B cell (primary cell): ENCODE data around the gene WDR7. TPM values are rescaled to one million over a fixed set of nuclear protein-coding genes. Genes with fewer than 3 reads are reported as not detected.

Experiments
- ATAC-seq: fragments of 200-7000 bp; cut with Tn5 transposase; one replicate; pipeline ENCODE4 v1.10.0; 2021; ENCODE audit warnings: low read depth, mild to moderate bottlenecking, moderate number of reproducible peaks, moderate library complexity
- CTCF ChIA-PET: fragments of 350-600 bp; sonication (Branson Sonifier 250); formaldehyde crosslinking; loops from one replicate; lab custom pipeline; 2021; ENCODE audit warnings: antibody characterized with exemption, inconsistent platforms; lab: Charles Lee
- POLR2A ChIA-PET: fragments of 350-600 bp; sonication (Branson Sonifier 250); formaldehyde crosslinking; loops from one replicate; lab custom pipeline; 2021; ENCODE audit warnings: antibody characterized with exemption; lab: Charles Lee
- DNase-seq: peaks from one replicate; pipeline ENCODE4 v3.0.0; 2013
- H2AFZ ChIP-seq: 2 replicates; pipeline ENCODE4 v1.6.1; 2012; ENCODE audit warnings: mild to moderate bottlenecking, low read depth, low read length; ENCODE audit not compliant: insufficient read depth, poor library complexity, severe bottlenecking
- H3K27ac ChIP-seq, 2 donors: 1 replicate in 1 of 2; 2 replicates in 1 of 2; pipeline ENCODE4 v1.5.1; 2012 to 2013; ENCODE audit warnings: low read length in 2 of 2, mild to moderate bottlenecking in 2 of 2, moderate library complexity in 1 of 2
- H3K27me3 ChIP-seq, 4 experiments: fragments of 200-600 bp in 1 of 4; sonication (generic) in 1 of 4; replicated peaks in 1 of 4; 1 replicate in 2 of 4; 2 replicates in 2 of 4; pipeline versions ENCODE4 v1.6.1 to v1.7.0; 2013 to 2016; ENCODE audit warnings: low read length in 3 of 4, mild to moderate bottlenecking in 2 of 4, mixed read lengths in 1 of 4, moderate library complexity in 1 of 4; ENCODE audit not compliant: insufficient read depth in 4 of 4, control insufficient read depth in 3 of 4; ENCODE audit errors: control extremely low read depth in 1 of 4
- H3K36me3 ChIP-seq, 2 experiments: replicated peaks in 1 of 2; 1 replicate in 1 of 2; 2 replicates in 1 of 2; pipeline versions ENCODE4 v1.6.1 to v1.7.1; 2013; ENCODE audit warnings: low read length in 1 of 2; ENCODE audit not compliant: insufficient read depth in 2 of 2, control insufficient read depth in 1 of 2; ENCODE audit errors: control extremely low read depth in 1 of 2, extremely low read depth in 1 of 2
- H3K4me1 ChIP-seq, 2 donors: fragments of 200-600 bp in 1 of 2; sonication (generic) in 1 of 2; 1 replicate in 1 of 2; 2 replicates in 1 of 2; pipeline versions ENCODE4 v1.5.1 to v1.6.1; 2013 to 2017; ENCODE audit warnings: low read length in 2 of 2; ENCODE audit not compliant: control insufficient read depth in 2 of 2, insufficient read depth in 2 of 2
- H3K4me2 ChIP-seq: replicated peaks from 2 replicates; pipeline ENCODE3; 2012; ENCODE audit warnings: mild to moderate bottlenecking, low read depth, low read length; ENCODE audit not compliant: poor library complexity, severe bottlenecking
- H3K4me3 ChIP-seq, 5 experiments: fragments of 200-600 bp in 1 of 5; sonication (generic) in 1 of 5; 1 replicate in 3 of 5; 2 replicates in 2 of 5; pipeline versions ENCODE4 v1.5.1 to v1.7.0; 2011 to 2016; ENCODE audit warnings: low read length in 4 of 5, mild to moderate bottlenecking in 4 of 5, low read depth in 2 of 5, control low read depth in 1 of 5, moderate library complexity in 1 of 5; ENCODE audit not compliant: insufficient read depth in 1 of 5; ENCODE audit errors: control extremely low read depth in 1 of 5, extremely low read depth in 1 of 5
- H3K79me2 ChIP-seq: fragments of 200-600 bp; sonication (generic); one replicate; pipeline ENCODE4 v1.6.0; 2016; ENCODE audit warnings: low read length; ENCODE audit not compliant: control insufficient read depth, insufficient read depth
- H3K9ac ChIP-seq: fragments of 200-600 bp; sonication (generic); 2 replicates; pipeline ENCODE4 v1.6.1; 2017; ENCODE audit warnings: mild to moderate bottlenecking, low read length, moderate library complexity
- H3K9me3 ChIP-seq, 3 donors: one replicate each; pipeline versions ENCODE4 v1.6.1 to v1.7.1; 2013; ENCODE audit warnings: low read length in 2 of 3; ENCODE audit not compliant: control insufficient read depth in 2 of 3, insufficient read depth in 1 of 3; ENCODE audit errors: control extremely low read depth in 1 of 3
- H4K20me1 ChIP-seq: 2 replicates; pipeline ENCODE4 v1.6.0; 2012; ENCODE audit warnings: mild to moderate bottlenecking, low read length; ENCODE audit not compliant: insufficient read depth, control insufficient read depth, poor library complexity, severe bottlenecking
- H3K27ac Mint-ChIP-seq: one replicate; pipeline ENCODE4 v1.8.0; 2021; ENCODE audit warnings: mixed read lengths
- H3K27me3 Mint-ChIP-seq: one replicate; pipeline ENCODE4 v1.8.0; 2021; ENCODE audit warnings: mixed read lengths
- H3K4me1 Mint-ChIP-seq: one replicate; pipeline ENCODE4 v1.8.0; 2021; ENCODE audit warnings: mixed read lengths
- H3K4me3 Mint-ChIP-seq: one replicate; pipeline ENCODE4 v1.8.0; 2021; ENCODE audit warnings: mixed read lengths
- H3K9me3 Mint-ChIP-seq: one replicate; pipeline ENCODE4 v1.8.0; 2022; ENCODE audit warnings: mixed read lengths; ENCODE audit not compliant: insufficient read depth
- EZH2 ChIP-seq: IDR thresholded peaks from 2 replicates; pipeline ENCODE4 v1.6.1; 2012; ENCODE audit warnings: borderline replicate concordance, low read depth, mild to moderate bottlenecking, moderate library complexity, low read length; ENCODE audit not compliant: insufficient read depth, poor library complexity, severe bottlenecking
- WGBS: methylation state at CpG from one replicate; pipeline ENCODE4 v1.1.5; 2013; ENCODE audit warnings: missing lambda C conversion rate; ENCODE audit not compliant: insufficient coverage; 5-methylcytosine and 5-hydroxymethylcytosine counted together
- intact Hi-C: fragments of 100-400 bp; cut with micrococcal nuclease; formaldehyde crosslinking; loops from one replicate; pipeline ENCODE4 v1.10.0; 2022
- polyA plus RNA-seq: library from polyadenylated mRNA; depleted of rRNA; stranded (reverse); fragments of >200 nt; gene quantifications from 2 replicates; pipeline ENCODE4 v1.2.3, GENCODE V29; 2012
- total RNA-seq, 2 donors: library from RNA; stranded (reverse); fragments of 120-200 nt in 1 of 2; gene quantifications; 1 replicate in 1 of 2; 2 replicates in 1 of 2; pipeline versions ENCODE4 v1.2.3 to v1.2.4, GENCODE V29; 2013 to 2022
- TF ChIP-seq, protein P1 (sequence below): fragments of 200-600 bp; IDR thresholded peaks from one replicate; pipeline ENCODE4 v1.8.0; 2022; ENCODE audit warnings: antibody characterized with exemption, mild to moderate bottlenecking

WDR7 gene
- total and polyA plus RNA-seq, 2 donors (not counting 1 experiment from before 2014, with no cell fraction given): 5.5 to 45.0 TPM

DNA sequence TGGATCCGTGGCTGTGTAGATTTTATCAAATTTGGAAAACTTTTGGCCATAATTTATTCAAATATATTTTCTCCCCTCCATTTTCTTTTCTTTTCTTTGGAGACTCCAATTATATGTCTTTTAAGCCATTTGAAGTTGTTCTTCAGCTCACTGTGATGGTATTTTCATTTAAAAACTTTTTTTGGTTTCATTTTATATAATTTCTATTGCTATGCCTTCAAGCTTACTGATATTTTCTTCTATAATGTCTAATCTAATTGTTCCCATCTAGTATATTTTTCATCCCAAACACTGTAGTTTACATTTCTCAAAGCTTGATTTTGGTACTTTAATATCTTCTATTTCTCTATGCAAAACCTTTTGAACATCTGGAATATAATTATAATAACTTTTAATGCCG lies 72.5 kb downstream of the WDR7 start:
- no peak for TF ChIP-seq EZH2
- TF ChIP-seq, protein P1, sequence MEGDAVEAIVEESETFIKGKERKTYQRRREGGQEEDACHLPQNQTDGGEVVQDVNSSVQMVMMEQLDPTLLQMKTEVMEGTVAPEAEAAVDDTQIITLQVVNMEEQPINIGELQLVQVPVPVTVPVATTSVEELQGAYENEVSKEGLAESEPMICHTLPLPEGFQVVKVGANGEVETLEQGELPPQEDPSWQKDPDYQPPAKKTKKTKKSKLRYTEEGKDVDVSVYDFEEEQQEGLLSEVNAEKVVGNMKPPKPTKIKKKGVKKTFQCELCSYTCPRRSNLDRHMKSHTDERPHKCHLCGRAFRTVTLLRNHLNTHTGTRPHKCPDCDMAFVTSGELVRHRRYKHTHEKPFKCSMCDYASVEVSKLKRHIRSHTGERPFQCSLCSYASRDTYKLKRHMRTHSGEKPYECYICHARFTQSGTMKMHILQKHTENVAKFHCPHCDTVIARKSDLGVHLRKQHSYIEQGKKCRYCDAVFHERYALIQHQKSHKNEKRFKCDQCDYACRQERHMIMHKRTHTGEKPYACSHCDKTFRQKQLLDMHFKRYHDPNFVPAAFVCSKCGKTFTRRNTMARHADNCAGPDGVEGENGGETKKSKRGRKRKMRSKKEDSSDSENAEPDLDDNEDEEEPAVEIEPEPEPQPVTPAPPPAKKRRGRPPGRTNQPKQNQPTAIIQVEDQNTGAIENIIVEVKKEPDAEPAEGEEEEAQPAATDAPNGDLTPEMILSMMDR: no peak
- intact Hi-C loops: no loop called here
- no peak overlapping the region for H3K27ac Mint-ChIP-seq
- H3K36me3 ChIP-seq: peaks cover 4 to 9% of the 10 kb centered on the region in 2 experiments
- H3K27me3 ChIP-seq: no peaks in the 10 kb centered on the region
- no peaks in the 10 kb centered on the region for H3K4me1 ChIP-seq
- no peak overlapping the region for H3K4me2 ChIP-seq
- no peak for DNase-seq
- CTCF ChIA-PET: no interaction called here
- H3K4me3 Mint-ChIP-seq: no peak overlapping the region
- H4K20me1 ChIP-seq: no peaks in the 10 kb centered on the region
- ATAC-seq: no peak
- POLR2A ChIA-PET: no interaction called here
- no peaks in the 10 kb centered on the region for H3K4me1 Mint-ChIP-seq
- no peak overlapping the region for H3K27ac ChIP-seq
- peaks cover 0 to 4% (median 1%) of the 10 kb centered on the region in 3 donors for H3K9me3 ChIP-seq
- WGBS: no CpG with 5 or more reads among the region's 2 CpGs
- H3K27me3 Mint-ChIP-seq: no peaks in the 10 kb centered on the region
- H3K4me3 ChIP-seq: no peak overlapping the region
- no peaks in the 10 kb centered on the region for H3K79me2 ChIP-seq
- no peaks in the 10 kb centered on the region for H3K9me3 Mint-ChIP-seq
- no peak overlapping the region for H2AFZ ChIP-seq
- H3K9ac ChIP-seq: no peak overlapping the region

DNA sequence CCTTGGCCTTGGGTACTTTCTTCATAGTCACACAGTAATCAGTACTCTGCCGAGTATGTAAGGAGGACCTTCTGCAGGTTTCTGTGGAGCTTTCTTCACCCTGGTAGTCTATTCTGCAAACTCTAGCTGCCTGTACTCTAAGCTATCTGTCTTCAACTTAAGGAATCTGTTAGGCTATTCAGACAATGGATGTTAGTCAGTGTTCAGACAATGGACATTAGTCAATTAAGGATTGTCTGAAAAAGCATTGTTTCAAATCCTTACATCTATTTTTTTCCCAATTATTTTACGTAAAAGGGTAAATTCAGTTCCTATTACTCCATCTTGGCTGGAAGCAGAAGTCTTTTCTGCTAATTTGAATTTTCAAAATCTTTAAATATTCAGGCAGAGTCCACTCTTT lies 75.7 kb downstream of the WDR7 start:
- no peaks in the 10 kb centered on the region for H3K4me1 Mint-ChIP-seq
- H3K4me2 ChIP-seq: no peak overlapping the region
- no peak for ATAC-seq
- no peaks in the 10 kb centered on the region for H3K4me1 ChIP-seq
- TF ChIP-seq EZH2: no peak
- TF ChIP-seq, protein P1: no peak
- H3K27ac ChIP-seq: no peak overlapping the region
- no peaks in the 10 kb centered on the region for H3K9me3 Mint-ChIP-seq
- no peaks in the 10 kb centered on the region for H3K27me3 ChIP-seq
- no peaks in the 10 kb centered on the region for H4K20me1 ChIP-seq
- H3K9me3 ChIP-seq: peaks cover 0 to 4% (median 1%) of the 10 kb centered on the region in 3 donors
- CTCF ChIA-PET: no interaction called here
- no peak overlapping the region for H3K4me3 ChIP-seq
- DNase-seq: no peak
- intact Hi-C loops: no loop called here
- no peak overlapping the region for H3K4me3 Mint-ChIP-seq
- no peak overlapping the region for H2AFZ ChIP-seq
- no peaks in the 10 kb centered on the region for H3K79me2 ChIP-seq
- no peak overlapping the region for H3K27ac Mint-ChIP-seq
- no CpG with 5 or more reads among the region's 2 CpGs for WGBS
- H3K36me3 ChIP-seq: peaks cover 7 to 9% of the 10 kb centered on the region in 2 experiments
- POLR2A ChIA-PET: no interaction called here
- no peaks in the 10 kb centered on the region for H3K27me3 Mint-ChIP-seq
- H3K9ac ChIP-seq: no peak overlapping the region
